K562 (cell line): ENCODE data around the gene UCHL5. TPM values are rescaled to one million over a fixed set of nuclear protein-coding genes. Genes with fewer than 3 reads are reported as not detected.

Source experiments
- CC2D1A ChIP-seq: fragments of 450-650 bp; IDR thresholded peaks from 2 replicates; pipeline ENCODE4 v1.6.1; 2017; ENCODE audit warnings: mild to moderate bottlenecking
- CUX1 ChIP-seq: fragments of 200-800 bp; sonication (Bioruptor generic); IDR thresholded peaks from 2 replicates; pipeline ENCODE4 v1.6.1; 2016; ENCODE audit warnings: missing genetic modification characterization, missing compliant biosample characterization
- E4F1 ChIP-seq: fragments of 250-450 bp; sonication (Bioruptor Pico); IDR thresholded peaks from 2 replicates; pipeline ENCODE4 v1.5.0; 2021; ENCODE audit warnings: mild to moderate bottlenecking, borderline replicate concordance
- KDM4B ChIP-seq, 2 experiments: fragments of 450-650 bp in 1 of 2; sonication (generic) in 1 of 2; IDR thresholded peaks; 2 replicates each; pipeline ENCODE4 v1.6.1; 2016 to 2017; ENCODE audit warnings: borderline replicate concordance in 2 of 2, antibody characterized with exemption in 1 of 2, low read depth in 1 of 2, mild to moderate bottlenecking in 1 of 2
- MCM7 ChIP-seq, 2 experiments: fragments of 450-650 bp; IDR thresholded peaks; 2 replicates each; pipeline ENCODE4 v1.6.1; 2016 to 2018
- NR2C1 ChIP-seq, 2 experiments: fragments of 450-650 bp; IDR thresholded peaks; 2 replicates each; pipeline ENCODE4 v1.6.1; 2017; ENCODE audit warnings: mild to moderate bottlenecking in 2 of 2, antibody characterized with exemption in 1 of 2, inconsistent platforms in 1 of 2, missing compliant biosample characterization in 1 of 2, missing genetic modification characterization in 1 of 2
- SIN3B ChIP-seq: fragments of 450-650 bp; IDR thresholded peaks from 2 replicates; pipeline ENCODE4 v1.6.1; 2017; ENCODE audit warnings: low read depth, mild to moderate bottlenecking, moderate library complexity
- TAF1 ChIP-seq: IDR thresholded peaks from 2 replicates; pipeline ENCODE4 v1.6.1; 2011; ENCODE audit warnings: mild to moderate bottlenecking, low read length, moderate library complexity; ENCODE audit not compliant: insufficient read depth, control insufficient read depth, severe bottlenecking; ENCODE audit errors: extremely low read depth
- ZNF175 ChIP-seq: fragments of 200-800 bp; sonication (Bioruptor generic); IDR thresholded peaks from 2 replicates; pipeline ENCODE4 v1.6.1; 2016; ENCODE audit warnings: low read depth, mild to moderate bottlenecking, missing genetic modification characterization, missing compliant biosample characterization
- ZNF512 ChIP-seq: IDR thresholded peaks from 2 replicates; pipeline ENCODE4 v1.6.1; 2016; ENCODE audit warnings: missing genetic modification characterization, missing compliant biosample characterization
- polyA plus RNA-seq, 8 experiments: library from polyadenylated mRNA; depleted of rRNA in 4 of 8; stranded (reverse) in 5 of 8; unstranded in 3 of 8; fragments of >200 nt; fragmentation: Nextera tagmentation in 2 of 8; fragmentation: Illumina TruSeq in 1 of 8; extraction: Ambion mirVana in 2 of 8; extraction: Trizol in 1 of 8; gene quantifications; 2 replicates each; pipeline versions ENCODE4 v1.2.1 to v1.2.3, GENCODE V29; 2011 to 2014; ENCODE audit warnings: inconsistent platforms in 1 of 8, missing spikeins in 1 of 8
- total RNA-seq, 7 experiments: library from RNA; depleted of rRNA in 6 of 7; stranded (reverse); fragments of >200 nt in 6 of 7; fragmentation: Illumina TruSeq in 2 of 7; extraction: Trizol in 2 of 7; gene quantifications; 2 replicates each; pipeline versions ENCODE4 v1.2.1 to v1.2.3, GENCODE V29; 2011 to 2021; ENCODE audit warnings: low replicate concordance in 1 of 7
- TF ChIP-seq, protein P1 (sequence below): fragments of 450-650 bp; IDR thresholded peaks from 2 replicates; pipeline ENCODE4 v1.6.1; 2016; ENCODE audit warnings: missing biosample characterization, missing genetic modification characterization
- TF ChIP-seq, protein P2 (sequence below): fragments of 150-350 bp; IDR thresholded peaks from 2 replicates; pipeline ENCODE4 v1.6.1; 2014; ENCODE audit warnings: low read depth, mild to moderate bottlenecking, low read length, borderline replicate concordance

The UCHL5 gene
- total and polyA plus RNA-seq, 9 of the 15 experiments (the other 6 are each of a cell fraction or from before 2014, with no cell fraction given), result 61.0 to 206 (median 122) TPM

DNA sequence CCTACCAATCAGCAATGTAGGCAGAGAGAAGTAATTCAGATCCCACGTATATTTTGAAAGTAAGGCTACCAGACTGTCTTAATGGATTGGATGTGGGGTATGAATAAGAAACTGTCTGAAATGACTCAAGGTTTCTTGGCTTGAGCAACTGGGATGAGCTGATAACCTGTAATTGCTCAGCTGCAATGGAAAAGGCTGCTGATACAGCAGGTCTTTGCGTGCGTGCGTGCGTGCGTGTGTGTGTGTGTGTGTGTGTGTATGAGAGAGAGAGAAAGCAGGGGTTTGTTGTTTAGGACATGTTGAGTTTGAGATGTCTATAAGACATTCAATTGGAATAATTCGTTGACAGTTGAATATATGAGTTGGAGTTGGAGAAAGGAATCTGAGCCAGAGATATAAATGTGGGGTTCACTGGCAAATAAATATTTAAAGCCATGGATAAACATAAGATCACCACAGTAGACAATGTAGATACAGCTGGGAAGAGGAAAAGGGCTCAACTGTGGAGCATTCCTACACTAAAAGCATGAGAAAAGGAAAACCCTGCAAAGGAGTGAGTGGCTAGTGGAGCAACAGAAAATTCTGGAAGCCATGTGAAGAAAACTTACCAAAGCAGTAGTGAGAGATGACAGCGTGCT, 72.9 kb downstream of the UCHL5 start (continued):
- TF ChIP-seq CUX1 (no peak), TAF1 (no peak), ZNF512 (tag) (no peak), SIN3B (no peak), ZNF175 (CRISPR knock-in tag) (peak; percentile 83; the same call in 1 of the 2 replicates), NR2C1 (IDR thresholded peaks at IDR 0.05) (peak; percentile 59; the same call in 1 of the 2 replicates), NR2C1 (tag; IDR thresholded peaks at IDR 0.05) (0 out of 2 replicates have a peak, but pooled peaks have one; percentile 38), MCM7 (IDR thresholded peaks at IDR 0.05) (no peak), E4F1 (CRISPR knock-in tag) (no peak), CC2D1A (peak; percentile 96; the same call in 1 of the 2 replicates), KDM4B (IDR thresholded peaks at IDR 0.05; ENCODE audit: borderline replicate concordance in 2 of 2, low read depth in 1 of 2) (no peak)
- TF ChIP-seq, protein P1, sequence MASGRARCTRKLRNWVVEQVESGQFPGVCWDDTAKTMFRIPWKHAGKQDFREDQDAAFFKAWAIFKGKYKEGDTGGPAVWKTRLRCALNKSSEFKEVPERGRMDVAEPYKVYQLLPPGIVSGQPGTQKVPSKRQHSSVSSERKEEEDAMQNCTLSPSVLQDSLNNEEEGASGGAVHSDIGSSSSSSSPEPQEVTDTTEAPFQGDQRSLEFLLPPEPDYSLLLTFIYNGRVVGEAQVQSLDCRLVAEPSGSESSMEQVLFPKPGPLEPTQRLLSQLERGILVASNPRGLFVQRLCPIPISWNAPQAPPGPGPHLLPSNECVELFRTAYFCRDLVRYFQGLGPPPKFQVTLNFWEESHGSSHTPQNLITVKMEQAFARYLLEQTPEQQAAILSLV (tag), result peak; percentile 62
- TF ChIP-seq, protein P2, sequence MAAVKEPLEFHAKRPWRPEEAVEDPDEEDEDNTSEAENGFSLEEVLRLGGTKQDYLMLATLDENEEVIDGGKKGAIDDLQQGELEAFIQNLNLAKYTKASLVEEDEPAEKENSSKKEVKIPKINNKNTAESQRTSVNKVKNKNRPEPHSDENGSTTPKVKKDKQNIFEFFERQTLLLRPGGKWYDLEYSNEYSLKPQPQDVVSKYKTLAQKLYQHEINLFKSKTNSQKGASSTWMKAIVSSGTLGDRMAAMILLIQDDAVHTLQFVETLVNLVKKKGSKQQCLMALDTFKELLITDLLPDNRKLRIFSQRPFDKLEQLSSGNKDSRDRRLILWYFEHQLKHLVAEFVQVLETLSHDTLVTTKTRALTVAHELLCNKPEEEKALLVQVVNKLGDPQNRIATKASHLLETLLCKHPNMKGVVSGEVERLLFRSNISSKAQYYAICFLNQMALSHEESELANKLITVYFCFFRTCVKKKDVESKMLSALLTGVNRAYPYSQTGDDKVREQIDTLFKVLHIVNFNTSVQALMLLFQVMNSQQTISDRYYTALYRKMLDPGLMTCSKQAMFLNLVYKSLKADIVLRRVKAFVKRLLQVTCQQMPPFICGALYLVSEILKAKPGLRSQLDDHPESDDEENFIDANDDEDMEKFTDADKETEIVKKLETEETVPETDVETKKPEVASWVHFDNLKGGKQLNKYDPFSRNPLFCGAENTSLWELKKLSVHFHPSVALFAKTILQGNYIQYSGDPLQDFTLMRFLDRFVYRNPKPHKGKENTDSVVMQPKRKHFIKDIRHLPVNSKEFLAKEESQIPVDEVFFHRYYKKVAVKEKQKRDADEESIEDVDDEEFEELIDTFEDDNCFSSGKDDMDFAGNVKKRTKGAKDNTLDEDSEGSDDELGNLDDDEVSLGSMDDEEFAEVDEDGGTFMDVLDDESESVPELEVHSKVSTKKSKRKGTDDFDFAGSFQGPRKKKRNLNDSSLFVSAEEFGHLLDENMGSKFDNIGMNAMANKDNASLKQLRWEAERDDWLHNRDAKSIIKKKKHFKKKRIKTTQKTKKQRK, result no peak
